ENCODE results near the gene TMEM145.

Gene TMEM145

GRCh38 chr19:42289556-42290041 lies 23.5 kb upstream of the TMEM145 start:
- DNase-seq (ENCODE audit: low read depth) = no peak

GRCh38 chr19:42290136-42290522 lies 23.0 kb upstream of the TMEM145 start:
- no peak for DNase-seq (ENCODE audit: low read depth)

- peak; percentile 67 for DNase-seq (ENCODE audit: low read depth)
Observed at GRCh38 chr19:42290523-42291434, 22.3 kb upstream of the TMEM145 start.

- no peak for DNase-seq (ENCODE audit: low read depth)
Observed at GRCh38 chr19:42291435-42291810, 21.7 kb upstream of the TMEM145 start.

- DNase-seq (ENCODE audit: low read depth) = no peak
Observed at GRCh38 chr19:42292042-42292960, 20.8 kb upstream of the TMEM145 start.

GRCh38 chr19:42292963-42293362 lies 20.1 kb upstream of the TMEM145 start:
- no peak for DNase-seq (ENCODE audit: low read depth)

- peak; percentile 27 for DNase-seq (ENCODE audit: low read depth)
Observed at GRCh38 chr19:42293540-42293939, 19.6 kb upstream of the TMEM145 start.

GRCh38 chr19:42293948-42294347 lies 19.2 kb upstream of the TMEM145 start:
- DNase-seq (ENCODE audit: low read depth) = no peak

- no peak for DNase-seq (ENCODE audit: low read depth)
Observed at GRCh38 chr19:42294471-42295137, 18.5 kb upstream of the TMEM145 start.

- no peak for DNase-seq (ENCODE audit: low read depth)
Observed at GRCh38 chr19:42295342-42295741, 17.8 kb upstream of the TMEM145 start.

- DNase-seq (ENCODE audit: low read depth) = peak; percentile 72
Observed at GRCh38 chr19:42295831-42296525, 17.1 kb upstream of the TMEM145 start.

GRCh38 chr19:42297039-42297438 lies 16.1 kb upstream of the TMEM145 start:
- no peak for DNase-seq (ENCODE audit: low read depth)

GRCh38 chr19:42301646-42302203 lies 11.4 kb upstream of the TMEM145 start, which contains the start of gene PRR19:
TSS of gene PRR19 (plus strand) at chr19:42302132. CDS start at chr19:42309585, 7,453 bp downstream.
- peak; percentile 37 for DNase-seq (ENCODE audit: low read depth)

GRCh38 chr19:42303101-42303464 lies 10.0 kb upstream of the TMEM145 start:
- DNase-seq (ENCODE audit: low read depth) = no peak

- DNase-seq (ENCODE audit: low read depth) = no peak
Observed at GRCh38 chr19:42303876-42304275, 9.2 kb upstream of the TMEM145 start.

- no peak for DNase-seq (ENCODE audit: low read depth)
Observed at GRCh38 chr19:42306646-42307045, 6.5 kb upstream of the TMEM145 start.

- DNase-seq (ENCODE audit: low read depth) = no peak
Observed at GRCh38 chr19:42309686-42310085, 3.4 kb upstream of the TMEM145 start.

- peak; percentile 36 for DNase-seq (ENCODE audit: low read depth)
Observed at GRCh38 chr19:42311657-42312056, 1.5 kb upstream of the TMEM145 start.

- DNase-seq (ENCODE audit: low read depth) = no peak
Observed at GRCh38 chr19:42312370-42312769, 739 bp upstream of the TMEM145 start.

GRCh38 chr19:42313840-42314755 lies 989 bp downstream of the TMEM145 start:
- no peak for DNase-seq (ENCODE audit: low read depth)

All from ELR (cell line).